ENCODE results near the gene NUDT3.

DNA sequence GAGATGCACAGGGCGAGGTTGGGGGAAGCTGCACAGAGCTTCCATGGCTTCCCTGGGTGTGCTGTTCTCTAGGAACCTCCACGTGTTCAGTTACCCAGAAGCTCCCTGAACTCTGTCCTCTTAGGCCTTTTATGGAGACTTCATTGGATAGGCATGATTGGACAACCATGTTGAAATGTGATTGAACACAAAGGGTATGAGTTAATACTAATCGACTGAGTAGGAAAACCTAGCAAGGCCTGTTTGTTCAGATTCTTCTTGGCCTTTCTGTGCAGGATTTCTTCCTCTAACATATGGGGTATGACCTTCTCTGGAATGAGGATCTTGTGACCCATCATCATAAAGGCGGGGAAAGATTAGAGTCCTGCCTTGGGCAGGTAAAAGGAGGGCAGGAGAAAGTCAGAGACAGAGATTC is 73.0 kb downstream of the NUDT3 start:
- TF ChIP-seq, protein P1, sequence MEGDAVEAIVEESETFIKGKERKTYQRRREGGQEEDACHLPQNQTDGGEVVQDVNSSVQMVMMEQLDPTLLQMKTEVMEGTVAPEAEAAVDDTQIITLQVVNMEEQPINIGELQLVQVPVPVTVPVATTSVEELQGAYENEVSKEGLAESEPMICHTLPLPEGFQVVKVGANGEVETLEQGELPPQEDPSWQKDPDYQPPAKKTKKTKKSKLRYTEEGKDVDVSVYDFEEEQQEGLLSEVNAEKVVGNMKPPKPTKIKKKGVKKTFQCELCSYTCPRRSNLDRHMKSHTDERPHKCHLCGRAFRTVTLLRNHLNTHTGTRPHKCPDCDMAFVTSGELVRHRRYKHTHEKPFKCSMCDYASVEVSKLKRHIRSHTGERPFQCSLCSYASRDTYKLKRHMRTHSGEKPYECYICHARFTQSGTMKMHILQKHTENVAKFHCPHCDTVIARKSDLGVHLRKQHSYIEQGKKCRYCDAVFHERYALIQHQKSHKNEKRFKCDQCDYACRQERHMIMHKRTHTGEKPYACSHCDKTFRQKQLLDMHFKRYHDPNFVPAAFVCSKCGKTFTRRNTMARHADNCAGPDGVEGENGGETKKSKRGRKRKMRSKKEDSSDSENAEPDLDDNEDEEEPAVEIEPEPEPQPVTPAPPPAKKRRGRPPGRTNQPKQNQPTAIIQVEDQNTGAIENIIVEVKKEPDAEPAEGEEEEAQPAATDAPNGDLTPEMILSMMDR (IDR thresholded peaks at IDR 0.05; ENCODE audit: low read depth, low read length, missing input control): no peak
- TF ChIP-seq, protein P2, sequence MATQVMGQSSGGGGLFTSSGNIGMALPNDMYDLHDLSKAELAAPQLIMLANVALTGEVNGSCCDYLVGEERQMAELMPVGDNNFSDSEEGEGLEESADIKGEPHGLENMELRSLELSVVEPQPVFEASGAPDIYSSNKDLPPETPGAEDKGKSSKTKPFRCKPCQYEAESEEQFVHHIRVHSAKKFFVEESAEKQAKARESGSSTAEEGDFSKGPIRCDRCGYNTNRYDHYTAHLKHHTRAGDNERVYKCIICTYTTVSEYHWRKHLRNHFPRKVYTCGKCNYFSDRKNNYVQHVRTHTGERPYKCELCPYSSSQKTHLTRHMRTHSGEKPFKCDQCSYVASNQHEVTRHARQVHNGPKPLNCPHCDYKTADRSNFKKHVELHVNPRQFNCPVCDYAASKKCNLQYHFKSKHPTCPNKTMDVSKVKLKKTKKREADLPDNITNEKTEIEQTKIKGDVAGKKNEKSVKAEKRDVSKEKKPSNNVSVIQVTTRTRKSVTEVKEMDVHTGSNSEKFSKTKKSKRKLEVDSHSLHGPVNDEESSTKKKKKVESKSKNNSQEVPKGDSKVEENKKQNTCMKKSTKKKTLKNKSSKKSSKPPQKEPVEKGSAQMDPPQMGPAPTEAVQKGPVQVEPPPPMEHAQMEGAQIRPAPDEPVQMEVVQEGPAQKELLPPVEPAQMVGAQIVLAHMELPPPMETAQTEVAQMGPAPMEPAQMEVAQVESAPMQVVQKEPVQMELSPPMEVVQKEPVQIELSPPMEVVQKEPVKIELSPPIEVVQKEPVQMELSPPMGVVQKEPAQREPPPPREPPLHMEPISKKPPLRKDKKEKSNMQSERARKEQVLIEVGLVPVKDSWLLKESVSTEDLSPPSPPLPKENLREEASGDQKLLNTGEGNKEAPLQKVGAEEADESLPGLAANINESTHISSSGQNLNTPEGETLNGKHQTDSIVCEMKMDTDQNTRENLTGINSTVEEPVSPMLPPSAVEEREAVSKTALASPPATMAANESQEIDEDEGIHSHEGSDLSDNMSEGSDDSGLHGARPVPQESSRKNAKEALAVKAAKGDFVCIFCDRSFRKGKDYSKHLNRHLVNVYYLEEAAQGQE (IDR thresholded peaks at IDR 0.05): no peak
- TF ChIP-seq NR2F2 (IDR thresholded peaks at IDR 0.05): no peak
- no peak for TF ChIP-seq FOXA1 (IDR thresholded peaks at IDR 0.05)
- TF ChIP-seq, protein P3, sequence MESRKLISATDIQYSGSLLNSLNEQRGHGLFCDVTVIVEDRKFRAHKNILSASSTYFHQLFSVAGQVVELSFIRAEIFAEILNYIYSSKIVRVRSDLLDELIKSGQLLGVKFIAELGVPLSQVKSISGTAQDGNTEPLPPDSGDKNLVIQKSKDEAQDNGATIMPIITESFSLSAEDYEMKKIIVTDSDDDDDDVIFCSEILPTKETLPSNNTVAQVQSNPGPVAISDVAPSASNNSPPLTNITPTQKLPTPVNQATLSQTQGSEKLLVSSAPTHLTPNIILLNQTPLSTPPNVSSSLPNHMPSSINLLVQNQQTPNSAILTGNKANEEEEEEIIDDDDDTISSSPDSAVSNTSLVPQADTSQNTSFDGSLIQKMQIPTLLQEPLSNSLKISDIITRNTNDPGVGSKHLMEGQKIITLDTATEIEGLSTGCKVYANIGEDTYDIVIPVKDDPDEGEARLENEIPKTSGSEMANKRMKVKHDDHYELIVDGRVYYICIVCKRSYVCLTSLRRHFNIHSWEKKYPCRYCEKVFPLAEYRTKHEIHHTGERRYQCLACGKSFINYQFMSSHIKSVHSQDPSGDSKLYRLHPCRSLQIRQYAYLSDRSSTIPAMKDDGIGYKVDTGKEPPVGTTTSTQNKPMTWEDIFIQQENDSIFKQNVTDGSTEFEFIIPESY (IDR thresholded peaks at IDR 0.05): no peak
- TF ChIP-seq GABPA (IDR thresholded peaks at IDR 0.05 in 1 of 2, conservative IDR thresholded peaks at IDR 0.05 in 1 of 2): no peak
- no peak for TF ChIP-seq RAD21 (IDR thresholded peaks at IDR 0.05)
- TF ChIP-seq TAF1 (conservative IDR thresholded peaks at IDR 0.05): no peak
- TF ChIP-seq, protein P4, sequence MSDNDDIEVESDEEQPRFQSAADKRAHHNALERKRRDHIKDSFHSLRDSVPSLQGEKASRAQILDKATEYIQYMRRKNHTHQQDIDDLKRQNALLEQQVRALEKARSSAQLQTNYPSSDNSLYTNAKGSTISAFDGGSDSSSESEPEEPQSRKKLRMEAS (IDR thresholded peaks at IDR 0.05): no peak
- TF ChIP-seq HNF4G (IDR thresholded peaks at IDR 0.05): no peak
